K562 (cell line): ENCODE measurements around the gene CFAP58. TPM values are rescaled to one million over a fixed set of nuclear protein-coding genes. Genes with fewer than 3 reads are reported as not detected.

ENCODE experiments used
- CSDE1 ChIP-seq, 2 experiments: fragments of 450-650 bp; IDR thresholded peaks; 2 replicates each; pipeline ENCODE4 v1.6.1; 2016; ENCODE audit warnings: mild to moderate bottlenecking in 1 of 2
- ETV5 ChIP-seq: sonication (generic); formaldehyde crosslinking; IDR thresholded peaks from 2 replicates; pipeline ENCODE4 v1.4.0; 2020; ENCODE audit warnings: low read depth, mild to moderate bottlenecking, missing genetic modification reagents
- MED1 ChIP-seq: sonication (generic); formaldehyde crosslinking; IDR thresholded peaks from 2 replicates; pipeline ENCODE4 v1.8.1; 2023; ENCODE audit warnings: missing genetic modification reagents, borderline replicate concordance
- MEF2A ChIP-seq: IDR thresholded peaks from 2 replicates; pipeline ENCODE4 v1.6.1; 2011; ENCODE audit warnings: low read depth, mild to moderate bottlenecking, low read length, moderate library complexity; ENCODE audit not compliant: control insufficient read depth
- NR2F6 ChIP-seq: fragments of 450-650 bp; formaldehyde crosslinking; IDR thresholded peaks from 2 replicates; pipeline ENCODE4 v1.4.0; 2020; ENCODE audit warnings: mild to moderate bottlenecking
- RAD21 ChIP-seq, 2 experiments: fragments of 250-450 bp in 1 of 2; fragments of 450-650 bp in 1 of 2; sonication (Bioruptor Pico) in 1 of 2; formaldehyde crosslinking in 1 of 2; IDR thresholded peaks in 1 of 2; conservative IDR thresholded peaks in 1 of 2; 2 replicates each; pipeline versions ENCODE4 v1.4.0 to v1.8.0; 2020 to 2022; ENCODE audit warnings: mild to moderate bottlenecking in 2 of 2, moderate library complexity in 1 of 2
- RCOR1 ChIP-seq, 2 experiments: IDR thresholded peaks; 2 replicates each; pipeline ENCODE4 v1.6.1; 2012; ENCODE audit warnings: low read depth in 2 of 2, low read length in 2 of 2, borderline replicate concordance in 1 of 2, improper control_type of control experiment in 1 of 2
- RNF2 ChIP-seq: sonication (generic); IDR thresholded peaks from 2 replicates; pipeline ENCODE4 v1.6.1; 2016
- ZNF589 ChIP-seq: fragments of 200-800 bp; sonication (Bioruptor generic); IDR thresholded peaks from 2 replicates; pipeline ENCODE4 v1.6.1; 2016; ENCODE audit warnings: low read depth, missing genetic modification characterization, missing compliant biosample characterization
- polyA plus RNA-seq, 8 experiments: library from polyadenylated mRNA; depleted of rRNA in 4 of 8; stranded (reverse) in 5 of 8; unstranded in 3 of 8; fragments of >200 nt; fragmentation: Nextera tagmentation in 2 of 8; fragmentation: Illumina TruSeq in 1 of 8; extraction: Ambion mirVana in 2 of 8; extraction: Trizol in 1 of 8; gene quantifications; 2 replicates each; pipeline versions ENCODE4 v1.2.1 to v1.2.3, GENCODE V29; 2011 to 2014; ENCODE audit warnings: inconsistent platforms in 1 of 8, missing spikeins in 1 of 8
- total RNA-seq, 7 experiments: library from RNA; depleted of rRNA in 6 of 7; stranded (reverse); fragments of >200 nt in 6 of 7; fragmentation: Illumina TruSeq in 2 of 7; extraction: Trizol in 2 of 7; gene quantifications; 2 replicates each; pipeline versions ENCODE4 v1.2.1 to v1.2.3, GENCODE V29; 2011 to 2021; ENCODE audit warnings: low replicate concordance in 1 of 7
- TF ChIP-seq, protein P1 (sequence below): IDR thresholded peaks from 3 replicates; pipeline ENCODE4 v1.6.1; 2011; ENCODE audit warnings: borderline replicate concordance, mild to moderate bottlenecking, moderate library complexity; ENCODE audit not compliant: insufficient read length; ENCODE audit errors: extremely low read depth
- TF ChIP-seq, protein P2 (sequence below): fragments of 250-450 bp; sonication (Bioruptor Pico); IDR thresholded peaks from 2 replicates; pipeline ENCODE4 v1.8.0; 2022; ENCODE audit warnings: inconsistent platforms
- TF ChIP-seq, protein P3 (sequence below): fragments of 450-650 bp; formaldehyde crosslinking; IDR thresholded peaks from 2 replicates; pipeline ENCODE4 v1.4.0; 2020; ENCODE audit warnings: mild to moderate bottlenecking, mixed read lengths
- TF ChIP-seq, protein P4 (sequence below): fragments of 250-450 bp; sonication (Bioruptor Pico); IDR thresholded peaks from 2 replicates; pipeline ENCODE4 v1.4.0; 2020

The CFAP58 gene
- total and polyA plus RNA-seq, 9 of the 15 experiments (the other 6 are each of a cell fraction or from before 2014, with no cell fraction given) = 0.08 to 2.0 (median 0.71) TPM

DNA sequence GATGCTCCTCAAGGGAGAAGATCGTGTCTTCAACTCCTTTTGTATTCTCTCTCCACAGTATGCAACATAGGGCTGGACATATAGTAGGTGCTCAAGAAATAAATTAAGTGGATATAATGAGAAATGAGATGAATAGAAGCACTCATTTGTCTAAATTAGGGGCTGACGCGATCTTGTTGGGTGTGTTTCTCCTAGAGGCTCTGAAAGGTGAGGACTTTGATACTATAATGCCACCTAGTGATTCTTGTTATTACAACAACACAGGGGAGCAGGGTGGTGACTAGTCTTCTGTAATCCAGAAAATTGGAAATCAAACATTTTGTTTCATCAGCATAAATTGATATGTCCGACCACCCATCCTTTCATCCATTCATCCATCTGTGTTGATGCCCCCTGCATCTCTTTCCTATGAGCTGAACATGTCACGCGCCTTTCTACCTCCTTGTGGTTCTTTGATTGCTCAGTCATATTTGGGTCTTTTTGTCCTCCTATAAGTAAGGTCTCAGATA is 3.5 kb upstream of the CFAP58 start (continued):
- TF ChIP-seq, protein P1, sequence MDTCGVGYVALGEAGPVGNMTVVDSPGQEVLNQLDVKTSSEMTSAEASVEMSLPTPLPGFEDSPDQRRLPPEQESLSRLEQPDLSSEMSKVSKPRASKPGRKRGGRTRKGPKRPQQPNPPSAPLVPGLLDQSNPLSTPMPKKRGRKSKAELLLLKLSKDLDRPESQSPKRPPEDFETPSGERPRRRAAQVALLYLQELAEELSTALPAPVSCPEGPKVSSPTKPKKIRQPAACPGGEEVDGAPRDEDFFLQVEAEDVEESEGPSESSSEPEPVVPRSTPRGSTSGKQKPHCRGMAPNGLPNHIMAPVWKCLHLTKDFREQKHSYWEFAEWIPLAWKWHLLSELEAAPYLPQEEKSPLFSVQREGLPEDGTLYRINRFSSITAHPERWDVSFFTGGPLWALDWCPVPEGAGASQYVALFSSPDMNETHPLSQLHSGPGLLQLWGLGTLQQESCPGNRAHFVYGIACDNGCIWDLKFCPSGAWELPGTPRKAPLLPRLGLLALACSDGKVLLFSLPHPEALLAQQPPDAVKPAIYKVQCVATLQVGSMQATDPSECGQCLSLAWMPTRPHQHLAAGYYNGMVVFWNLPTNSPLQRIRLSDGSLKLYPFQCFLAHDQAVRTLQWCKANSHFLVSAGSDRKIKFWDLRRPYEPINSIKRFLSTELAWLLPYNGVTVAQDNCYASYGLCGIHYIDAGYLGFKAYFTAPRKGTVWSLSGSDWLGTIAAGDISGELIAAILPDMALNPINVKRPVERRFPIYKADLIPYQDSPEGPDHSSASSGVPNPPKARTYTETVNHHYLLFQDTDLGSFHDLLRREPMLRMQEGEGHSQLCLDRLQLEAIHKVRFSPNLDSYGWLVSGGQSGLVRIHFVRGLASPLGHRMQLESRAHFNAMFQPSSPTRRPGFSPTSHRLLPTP = no peak
- TF ChIP-seq MED1 (no peak), RCOR1 (IDR thresholded peaks at IDR 0.05; ENCODE audit: borderline replicate concordance in 1 of 2, low read depth in 2 of 2, low read length in 2 of 2) (0 out of 4 replicates have a peak, but pooled peaks of 1 of the 2 experiments have one; percentile 31), MEF2A (peak; percentile 78; the same call in 1 of the 2 replicates), ETV5 (CRISPR knock-in tag) (no peak), RNF2 (no peak), RAD21 (CRISPR knock-in tag; conservative IDR thresholded peaks at IDR 0.05 in 1 of 2, IDR thresholded peaks at IDR 0.05 in 1 of 2) (peak; percentile 85 to 88), ZNF589 (CRISPR knock-in tag) (no peak), CSDE1 (IDR thresholded peaks at IDR 0.05) (no peak), NR2F6 (CRISPR knock-in tag) (no peak)
- TF ChIP-seq, protein P2, sequence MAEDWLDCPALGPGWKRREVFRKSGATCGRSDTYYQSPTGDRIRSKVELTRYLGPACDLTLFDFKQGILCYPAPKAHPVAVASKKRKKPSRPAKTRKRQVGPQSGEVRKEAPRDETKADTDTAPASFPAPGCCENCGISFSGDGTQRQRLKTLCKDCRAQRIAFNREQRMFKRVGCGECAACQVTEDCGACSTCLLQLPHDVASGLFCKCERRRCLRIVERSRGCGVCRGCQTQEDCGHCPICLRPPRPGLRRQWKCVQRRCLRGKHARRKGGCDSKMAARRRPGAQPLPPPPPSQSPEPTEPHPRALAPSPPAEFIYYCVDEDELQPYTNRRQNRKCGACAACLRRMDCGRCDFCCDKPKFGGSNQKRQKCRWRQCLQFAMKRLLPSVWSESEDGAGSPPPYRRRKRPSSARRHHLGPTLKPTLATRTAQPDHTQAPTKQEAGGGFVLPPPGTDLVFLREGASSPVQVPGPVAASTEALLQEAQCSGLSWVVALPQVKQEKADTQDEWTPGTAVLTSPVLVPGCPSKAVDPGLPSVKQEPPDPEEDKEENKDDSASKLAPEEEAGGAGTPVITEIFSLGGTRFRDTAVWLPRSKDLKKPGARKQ (CRISPR knock-in tag) = no peak
- TF ChIP-seq, protein P3, sequence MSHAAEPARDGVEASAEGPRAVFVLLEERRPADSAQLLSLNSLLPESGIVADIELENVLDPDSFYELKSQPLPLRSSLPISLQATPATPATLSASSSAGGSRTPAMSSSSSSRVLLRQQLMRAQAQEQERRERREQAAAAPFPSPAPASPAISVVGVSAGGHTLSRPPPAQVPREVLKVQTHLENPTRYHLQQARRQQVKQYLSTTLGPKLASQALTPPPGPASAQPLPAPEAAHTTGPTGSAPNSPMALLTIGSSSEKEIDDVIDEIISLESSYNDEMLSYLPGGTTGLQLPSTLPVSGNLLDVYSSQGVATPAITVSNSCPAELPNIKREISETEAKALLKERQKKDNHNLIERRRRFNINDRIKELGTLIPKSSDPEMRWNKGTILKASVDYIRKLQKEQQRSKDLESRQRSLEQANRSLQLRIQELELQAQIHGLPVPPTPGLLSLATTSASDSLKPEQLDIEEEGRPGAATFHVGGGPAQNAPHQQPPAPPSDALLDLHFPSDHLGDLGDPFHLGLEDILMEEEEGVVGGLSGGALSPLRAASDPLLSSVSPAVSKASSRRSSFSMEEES (CRISPR knock-in tag) = no peak
- TF ChIP-seq, protein P4, sequence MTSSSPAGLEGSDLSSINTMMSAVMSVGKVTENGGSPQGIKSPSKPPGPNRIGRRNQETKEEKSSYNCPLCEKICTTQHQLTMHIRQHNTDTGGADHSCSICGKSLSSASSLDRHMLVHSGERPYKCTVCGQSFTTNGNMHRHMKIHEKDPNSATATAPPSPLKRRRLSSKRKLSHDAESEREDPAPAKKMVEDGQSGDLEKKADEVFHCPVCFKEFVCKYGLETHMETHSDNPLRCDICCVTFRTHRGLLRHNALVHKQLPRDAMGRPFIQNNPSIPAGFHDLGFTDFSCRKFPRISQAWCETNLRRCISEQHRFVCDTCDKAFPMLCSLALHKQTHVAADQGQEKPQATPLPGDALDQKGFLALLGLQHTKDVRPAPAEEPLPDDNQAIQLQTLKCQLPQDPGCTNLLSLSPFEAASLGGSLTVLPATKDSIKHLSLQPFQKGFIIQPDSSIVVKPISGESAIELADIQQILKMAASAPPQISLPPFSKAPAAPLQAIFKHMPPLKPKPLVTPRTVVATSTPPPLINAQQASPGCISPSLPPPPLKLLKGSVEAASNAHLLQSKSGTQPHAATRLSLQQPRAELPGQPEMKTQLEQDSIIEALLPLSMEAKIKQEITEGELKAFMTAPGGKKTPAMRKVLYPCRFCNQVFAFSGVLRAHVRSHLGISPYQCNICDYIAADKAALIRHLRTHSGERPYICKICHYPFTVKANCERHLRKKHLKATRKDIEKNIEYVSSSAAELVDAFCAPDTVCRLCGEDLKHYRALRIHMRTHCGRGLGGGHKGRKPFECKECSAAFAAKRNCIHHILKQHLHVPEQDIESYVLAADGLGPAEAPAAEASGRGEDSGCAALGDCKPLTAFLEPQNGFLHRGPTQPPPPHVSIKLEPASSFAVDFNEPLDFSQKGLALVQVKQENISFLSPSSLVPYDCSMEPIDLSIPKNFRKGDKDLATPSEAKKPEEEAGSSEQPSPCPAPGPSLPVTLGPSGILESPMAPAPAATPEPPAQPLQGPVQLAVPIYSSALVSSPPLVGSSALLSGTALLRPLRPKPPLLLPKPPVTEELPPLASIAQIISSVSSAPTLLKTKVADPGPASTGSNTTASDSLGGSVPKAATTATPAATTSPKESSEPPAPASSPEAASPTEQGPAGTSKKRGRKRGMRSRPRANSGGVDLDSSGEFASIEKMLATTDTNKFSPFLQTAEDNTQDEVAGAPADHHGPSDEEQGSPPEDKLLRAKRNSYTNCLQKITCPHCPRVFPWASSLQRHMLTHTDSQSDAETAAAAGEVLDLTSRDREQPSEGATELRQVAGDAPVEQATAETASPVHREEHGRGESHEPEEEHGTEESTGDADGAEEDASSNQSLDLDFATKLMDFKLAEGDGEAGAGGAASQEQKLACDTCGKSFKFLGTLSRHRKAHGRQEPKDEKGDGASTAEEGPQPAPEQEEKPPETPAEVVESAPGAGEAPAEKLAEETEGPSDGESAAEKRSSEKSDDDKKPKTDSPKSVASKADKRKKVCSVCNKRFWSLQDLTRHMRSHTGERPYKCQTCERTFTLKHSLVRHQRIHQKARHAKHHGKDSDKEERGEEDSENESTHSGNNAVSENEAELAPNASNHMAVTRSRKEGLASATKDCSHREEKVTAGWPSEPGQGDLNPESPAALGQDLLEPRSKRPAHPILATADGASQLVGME (CRISPR knock-in tag) = no peak
